Measurements from ENCODE around the gene ZNF718. TPM values are rescaled to one million over a fixed set of nuclear protein-coding genes. Genes with fewer than 3 reads are reported as not detected.

Gene ZNF718
- total and polyA plus RNA-seq, 10 of the 15 experiments (the other 5 are each of a cell fraction or from before 2014, with no cell fraction given), result 1.1 to 7.0 (median 3.9) TPM

DNA sequence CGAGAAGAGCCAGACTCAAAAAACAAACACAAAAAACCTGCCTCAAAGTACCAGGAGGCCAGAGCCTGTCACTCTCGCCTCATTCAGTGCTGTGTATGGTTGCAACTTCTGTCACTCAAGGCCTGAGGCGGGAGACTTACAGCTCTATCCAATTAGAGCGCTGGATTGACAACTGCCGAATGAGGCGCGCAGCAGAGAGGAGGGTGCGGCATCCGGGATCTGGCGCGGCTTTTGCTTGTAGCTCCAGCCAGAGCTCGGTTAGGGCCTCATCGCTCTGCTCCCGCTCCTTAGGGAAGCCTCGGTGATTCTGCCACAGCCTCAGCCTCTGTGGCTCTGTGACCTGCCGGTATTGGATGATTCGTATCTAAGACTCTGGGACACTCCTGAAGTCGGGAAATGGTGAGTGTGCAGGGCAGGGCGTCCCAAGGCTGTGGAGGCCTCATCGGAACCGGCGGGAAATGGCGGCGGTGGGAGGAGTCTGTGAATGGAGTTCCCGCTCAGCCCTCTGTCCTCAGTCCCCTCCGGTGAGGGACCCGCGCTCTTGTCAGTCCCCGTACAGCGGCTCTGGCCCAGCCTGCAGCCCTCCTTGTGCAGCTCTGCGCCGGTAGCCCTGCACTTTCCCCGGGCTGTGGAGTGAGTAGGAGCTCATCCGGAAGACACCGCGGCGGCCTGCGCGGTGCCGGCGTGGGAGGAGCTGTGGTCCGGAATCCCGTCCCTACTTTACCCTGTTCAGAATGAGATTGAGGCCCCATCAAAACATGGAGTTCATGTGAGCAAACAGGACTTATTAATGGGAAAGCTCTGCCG, at the start of gene ZNF718 (continued):
- TF ChIP-seq, protein P1, sequence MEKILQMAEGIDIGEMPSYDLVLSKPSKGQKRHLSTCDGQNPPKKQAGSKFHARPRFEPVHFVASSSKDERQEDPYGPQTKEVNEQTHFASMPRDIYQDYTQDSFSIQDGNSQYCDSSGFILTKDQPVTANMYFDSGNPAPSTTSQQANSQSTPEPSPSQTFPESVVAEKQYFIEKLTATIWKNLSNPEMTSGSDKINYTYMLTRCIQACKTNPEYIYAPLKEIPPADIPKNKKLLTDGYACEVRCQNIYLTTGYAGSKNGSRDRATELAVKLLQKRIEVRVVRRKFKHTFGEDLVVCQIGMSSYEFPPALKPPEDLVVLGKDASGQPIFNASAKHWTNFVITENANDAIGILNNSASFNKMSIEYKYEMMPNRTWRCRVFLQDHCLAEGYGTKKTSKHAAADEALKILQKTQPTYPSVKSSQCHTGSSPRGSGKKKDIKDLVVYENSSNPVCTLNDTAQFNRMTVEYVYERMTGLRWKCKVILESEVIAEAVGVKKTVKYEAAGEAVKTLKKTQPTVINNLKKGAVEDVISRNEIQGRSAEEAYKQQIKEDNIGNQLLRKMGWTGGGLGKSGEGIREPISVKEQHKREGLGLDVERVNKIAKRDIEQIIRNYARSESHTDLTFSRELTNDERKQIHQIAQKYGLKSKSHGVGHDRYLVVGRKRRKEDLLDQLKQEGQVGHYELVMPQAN (conservative IDR thresholded peaks at IDR 0.05), result peak; percentile 96
- TF ChIP-seq, protein P2, sequence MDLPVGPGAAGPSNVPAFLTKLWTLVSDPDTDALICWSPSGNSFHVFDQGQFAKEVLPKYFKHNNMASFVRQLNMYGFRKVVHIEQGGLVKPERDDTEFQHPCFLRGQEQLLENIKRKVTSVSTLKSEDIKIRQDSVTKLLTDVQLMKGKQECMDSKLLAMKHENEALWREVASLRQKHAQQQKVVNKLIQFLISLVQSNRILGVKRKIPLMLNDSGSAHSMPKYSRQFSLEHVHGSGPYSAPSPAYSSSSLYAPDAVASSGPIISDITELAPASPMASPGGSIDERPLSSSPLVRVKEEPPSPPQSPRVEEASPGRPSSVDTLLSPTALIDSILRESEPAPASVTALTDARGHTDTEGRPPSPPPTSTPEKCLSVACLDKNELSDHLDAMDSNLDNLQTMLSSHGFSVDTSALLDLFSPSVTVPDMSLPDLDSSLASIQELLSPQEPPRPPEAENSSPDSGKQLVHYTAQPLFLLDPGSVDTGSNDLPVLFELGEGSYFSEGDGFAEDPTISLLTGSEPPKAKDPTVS (IDR thresholded peaks at IDR 0.05; ENCODE audit: low read depth, low read length), result no peak
- TF ChIP-seq SREBF2 (IDR thresholded peaks at IDR 0.05; ENCODE audit: low read length) (no peak), SIN3A (IDR thresholded peaks at IDR 0.05; ENCODE audit: low read depth, low read length) (peak; percentile 79), IKZF1 (conservative IDR thresholded peaks at IDR 0.05) (peak; percentile 62), PBX3 (IDR thresholded peaks at IDR 0.05; ENCODE audit: insufficient replicate concordance, low read depth, low read length) (peak; percentile 100), RB1 (IDR thresholded peaks at IDR 0.05; ENCODE audit: borderline replicate concordance) (peak; percentile 97), TAF1 (IDR thresholded peaks at IDR 0.05; ENCODE audit: borderline replicate concordance, low read depth, low read length) (peak; percentile 66; the same call in 1 of the 2 replicates), E2F4 (IDR thresholded peaks at IDR 0.05; ENCODE audit: low read depth, low read length) (peak; percentile 79), CBX3 (IDR thresholded peaks at IDR 0.05; ENCODE audit: borderline replicate concordance, low read depth) (no peak), SIX5 (IDR thresholded peaks at IDR 0.05; ENCODE audit: low read depth, low read length, severe bottlenecking) (no peak), SMAD5 (IDR thresholded peaks at IDR 0.05; ENCODE audit: low read depth) (peak; percentile 81; the same call in 1 of the 2 replicates)
- TF ChIP-seq, protein P3, sequence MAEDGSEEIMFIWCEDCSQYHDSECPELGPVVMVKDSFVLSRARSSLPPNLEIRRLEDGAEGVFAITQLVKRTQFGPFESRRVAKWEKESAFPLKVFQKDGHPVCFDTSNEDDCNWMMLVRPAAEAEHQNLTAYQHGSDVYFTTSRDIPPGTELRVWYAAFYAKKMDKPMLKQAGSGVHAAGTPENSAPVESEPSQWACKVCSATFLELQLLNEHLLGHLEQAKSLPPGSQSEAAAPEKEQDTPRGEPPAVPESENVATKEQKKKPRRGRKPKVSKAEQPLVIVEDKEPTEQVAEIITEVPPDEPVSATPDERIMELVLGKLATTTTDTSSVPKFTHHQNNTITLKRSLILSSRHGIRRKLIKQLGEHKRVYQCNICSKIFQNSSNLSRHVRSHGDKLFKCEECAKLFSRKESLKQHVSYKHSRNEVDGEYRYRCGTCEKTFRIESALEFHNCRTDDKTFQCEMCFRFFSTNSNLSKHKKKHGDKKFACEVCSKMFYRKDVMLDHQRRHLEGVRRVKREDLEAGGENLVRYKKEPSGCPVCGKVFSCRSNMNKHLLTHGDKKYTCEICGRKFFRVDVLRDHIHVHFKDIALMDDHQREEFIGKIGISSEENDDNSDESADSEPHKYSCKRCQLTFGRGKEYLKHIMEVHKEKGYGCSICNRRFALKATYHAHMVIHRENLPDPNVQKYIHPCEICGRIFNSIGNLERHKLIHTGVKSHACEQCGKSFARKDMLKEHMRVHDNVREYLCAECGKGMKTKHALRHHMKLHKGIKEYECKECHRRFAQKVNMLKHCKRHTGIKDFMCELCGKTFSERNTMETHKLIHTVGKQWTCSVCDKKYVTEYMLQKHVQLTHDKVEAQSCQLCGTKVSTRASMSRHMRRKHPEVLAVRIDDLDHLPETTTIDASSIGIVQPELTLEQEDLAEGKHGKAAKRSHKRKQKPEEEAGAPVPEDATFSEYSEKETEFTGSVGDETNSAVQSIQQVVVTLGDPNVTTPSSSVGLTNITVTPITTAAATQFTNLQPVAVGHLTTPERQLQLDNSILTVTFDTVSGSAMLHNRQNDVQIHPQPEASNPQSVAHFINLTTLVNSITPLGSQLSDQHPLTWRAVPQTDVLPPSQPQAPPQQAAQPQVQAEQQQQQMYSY (CRISPR knock-in tag; IDR thresholded peaks at IDR 0.05), result no peak
- TF ChIP-seq, protein P4, sequence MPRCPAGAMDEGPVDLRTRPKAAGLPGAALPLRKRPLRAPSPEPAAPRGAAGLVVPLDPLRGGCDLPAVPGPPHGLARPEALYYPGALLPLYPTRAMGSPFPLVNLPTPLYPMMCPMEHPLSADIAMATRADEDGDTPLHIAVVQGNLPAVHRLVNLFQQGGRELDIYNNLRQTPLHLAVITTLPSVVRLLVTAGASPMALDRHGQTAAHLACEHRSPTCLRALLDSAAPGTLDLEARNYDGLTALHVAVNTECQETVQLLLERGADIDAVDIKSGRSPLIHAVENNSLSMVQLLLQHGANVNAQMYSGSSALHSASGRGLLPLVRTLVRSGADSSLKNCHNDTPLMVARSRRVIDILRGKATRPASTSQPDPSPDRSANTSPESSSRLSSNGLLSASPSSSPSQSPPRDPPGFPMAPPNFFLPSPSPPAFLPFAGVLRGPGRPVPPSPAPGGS (IDR thresholded peaks at IDR 0.05; ENCODE audit: borderline replicate concordance, insufficient read depth, low read depth, low read length, poor library complexity, severe bottlenecking), result no peak

Data from GM12878 (cell line).